K562 (cell line): Measurements from ENCODE around the gene FOXK2. TPM values are rescaled to one million over a fixed set of nuclear protein-coding genes. Genes with fewer than 3 reads are reported as not detected.

Experiments used
- ATAC-seq: fragments of 200-7000 bp; cut with Tn5 transposase; 3 replicates; pipeline ENCODE4 v1.9.1; 2020; ENCODE audit warnings: moderate library complexity
- BruUV-seq: library from RNA; stranded (reverse); fragments of 400-500 nt; replicated peaks from 2 replicates; lab custom pipeline; 2021; lab: Mats Ljungman, UMichigan
- CTCF ChIA-PET: fragments of 300-600 bp; formaldehyde crosslinking; extraction: SDS; loops from one replicate; lab custom pipeline; 2021; ENCODE audit warnings: low intra/inter-chr PET ratio; lab: Yijun Ruan, JAX
- POLR2A ChIA-PET: fragments of 300-600, 350-650 bp; sonication (Branson Sonifier 250); formaldehyde crosslinking; extraction: SDS; loops from one replicate; lab custom pipeline; 2021; ENCODE audit warnings: antibody characterized with exemption, inconsistent platforms; lab: Yijun Ruan, JAX
- DNase-seq, 4 experiments: peaks; one replicate each; pipeline versions ENCODE4 v3.0.0 to v3.0.0-alpha.2; 2011 to 2018; ENCODE audit warnings: low spot score in 3 of 4, mixed read lengths in 3 of 4; ENCODE audit errors: extremely low read depth in 1 of 4
- FAIRE-seq: peaks from 2 replicates; lab custom pipeline; 2011; peaks lifted over from hg19 to GRCh38; lab: Jason Lieb, UNC
- H2AFZ ChIP-seq: 2 replicates; pipeline ENCODE4 v1.6.0; 2011; ENCODE audit warnings: low read depth, low read length, control low read depth, inconsistent platforms
- H3K27ac ChIP-seq: fragments of 200-600 bp; 3 replicates; pipeline ENCODE4 v1.8.0; 2011; ENCODE audit warnings: low read depth, mild to moderate bottlenecking, control low read depth, inconsistent platforms, low read length, moderate library complexity, mixed read lengths; ENCODE audit errors: extremely low read depth
- H3K27me3 ChIP-seq, 2 experiments: fragments of 300-600 bp in 1 of 2; 2 replicates in 1 of 2; 3 replicates in 1 of 2; pipeline versions ENCODE4 v1.6.0 to v1.8.0; 2011; ENCODE audit warnings: inconsistent platforms in 2 of 2, low read length in 2 of 2, mild to moderate bottlenecking in 1 of 2, mixed read lengths in 1 of 2, moderate library complexity in 1 of 2; ENCODE audit not compliant: control insufficient read depth in 2 of 2, insufficient read depth in 2 of 2
- H3K36me3 ChIP-seq: fragments of 300-600 bp; 3 replicates; pipeline ENCODE4 v1.8.0; 2011; ENCODE audit warnings: mild to moderate bottlenecking, low read length, inconsistent platforms; ENCODE audit not compliant: control insufficient read depth, insufficient read depth
- H3K4me1 ChIP-seq, 2 experiments: fragments of 200-600 bp in 1 of 2; replicated peaks in 1 of 2; 2 replicates in 1 of 2; 3 replicates in 1 of 2; pipeline versions ENCODE4 v1.5.1 to v1.8.0; 2011; ENCODE audit warnings: inconsistent platforms in 2 of 2, low read length in 2 of 2, mild to moderate bottlenecking in 1 of 2, mixed read lengths in 1 of 2, moderate library complexity in 1 of 2; ENCODE audit not compliant: control insufficient read depth in 2 of 2, insufficient read depth in 2 of 2
- H3K4me2 ChIP-seq: 2 replicates; pipeline ENCODE4 v1.6.1; 2011; ENCODE audit warnings: low read length, control low read depth, inconsistent platforms, mixed read lengths; ENCODE audit not compliant: insufficient read depth
- H3K4me3 ChIP-seq: fragments of 200-600 bp; sonication (generic), shearing (Covaris generic); 2 replicates; pipeline ENCODE4 v1.5.1; 2016; ENCODE audit warnings: control low read depth, inconsistent platforms
- H3K79me2 ChIP-seq: fragments of 200-600 bp; 3 replicates; pipeline ENCODE4 v1.8.0; 2011; ENCODE audit warnings: low read length, inconsistent platforms; ENCODE audit not compliant: control insufficient read depth, insufficient read depth
- H3K9ac ChIP-seq, 2 experiments: 2 replicates each; pipeline versions ENCODE4 v1.6.0 to v1.6.1; 2011; ENCODE audit warnings: low read depth in 2 of 2, low read length in 2 of 2, control low read depth in 1 of 2, inconsistent platforms in 1 of 2, mild to moderate bottlenecking in 1 of 2, mixed read lengths in 1 of 2; ENCODE audit not compliant: insufficient read depth in 1 of 2
- H3K9me1 ChIP-seq: one replicate; pipeline ENCODE4 v1.6.0; 2011; ENCODE audit warnings: inconsistent platforms, mild to moderate bottlenecking, low read length, moderate library complexity; ENCODE audit not compliant: control insufficient read depth, insufficient read depth
- H3K9me3 ChIP-seq: replicated peaks from 2 replicates; pipeline ENCODE4 v1.5.1; 2011; ENCODE audit warnings: low read depth, low read length, inconsistent platforms; ENCODE audit not compliant: control insufficient read depth, insufficient read depth
- H4K20me1 ChIP-seq: replicated peaks from 2 replicates; pipeline ENCODE4 v1.6.1; 2011; ENCODE audit warnings: low read length, inconsistent platforms, mixed read lengths; ENCODE audit not compliant: control insufficient read depth, insufficient read depth
- ERF ChIP-seq: fragments of 450-650 bp; formaldehyde crosslinking; IDR thresholded peaks from 2 replicates; pipeline ENCODE4 v1.4.0; 2020; ENCODE audit warnings: mild to moderate bottlenecking, mixed read lengths
- GABPB1 ChIP-seq: sonication (generic); formaldehyde crosslinking; IDR thresholded peaks from 2 replicates; pipeline ENCODE4 v1.8.0; 2022; ENCODE audit warnings: mild to moderate bottlenecking, missing genetic modification reagents
- SMARCA5 ChIP-seq: fragments of 450-650 bp; IDR thresholded peaks from 2 replicates; pipeline ENCODE4 v1.6.1; 2016
- TCF3 ChIP-seq: sonication (generic); formaldehyde crosslinking; IDR thresholded peaks from 2 replicates; pipeline ENCODE4 v1.4.0; 2020; ENCODE audit warnings: mild to moderate bottlenecking, missing genetic modification reagents
- ZNF143 ChIP-seq: sonication (generic); formaldehyde crosslinking; IDR thresholded peaks from 2 replicates; pipeline ENCODE4 v1.9.0; 2022; ENCODE audit warnings: mild to moderate bottlenecking, missing genetic modification reagents
- ZNF175 ChIP-seq: fragments of 200-800 bp; sonication (Bioruptor generic); IDR thresholded peaks from 2 replicates; pipeline ENCODE4 v1.6.1; 2016; ENCODE audit warnings: low read depth, mild to moderate bottlenecking, missing genetic modification characterization, missing compliant biosample characterization
- WGBS: fragments of 100-300 bp; shearing (Covaris generic); methylation state at CpG from one replicate; pipeline ENCODE4 v1.1.6; 2016; ENCODE audit warnings: low coverage, mixed read lengths; ENCODE audit not compliant: insufficient coverage; ENCODE audit errors: missing lambda C conversion rate; 5-methylcytosine and 5-hydroxymethylcytosine counted together
- in situ Hi-C: fragments of 300-500 bp; cut with MboI; formaldehyde crosslinking; loops from 4 replicates; pipeline ENCODE4 v1.15.0; 2018; ENCODE audit warnings: inconsistent platforms, mixed read lengths
- intact Hi-C: fragments of 100-400 bp; cut with micrococcal nuclease; formaldehyde crosslinking; loops from 2 replicates; pipeline ENCODE4 v1.14.2; 2022
- polyA plus RNA-seq, 8 experiments: library from polyadenylated mRNA; depleted of rRNA in 4 of 8; stranded (reverse) in 5 of 8; unstranded in 3 of 8; fragments of >200 nt; fragmentation: Nextera tagmentation in 2 of 8; fragmentation: Illumina TruSeq in 1 of 8; extraction: Ambion mirVana in 2 of 8; extraction: Trizol in 1 of 8; gene quantifications; 2 replicates each; pipeline versions ENCODE4 v1.2.1 to v1.2.3, GENCODE V29; 2011 to 2014; ENCODE audit warnings: inconsistent platforms in 1 of 8, missing spikeins in 1 of 8
- total RNA-seq, 7 experiments: library from RNA; depleted of rRNA in 6 of 7; stranded (reverse); fragments of >200 nt in 6 of 7; fragmentation: Illumina TruSeq in 2 of 7; extraction: Trizol in 2 of 7; gene quantifications; 2 replicates each; pipeline versions ENCODE4 v1.2.1 to v1.2.3, GENCODE V29; 2011 to 2021; ENCODE audit warnings: low replicate concordance in 1 of 7
- TF ChIP-seq, protein P1 (sequence below): IDR thresholded peaks from 2 replicates; pipeline ENCODE4 v1.6.1; 2012; ENCODE audit warnings: low read depth, low read length, improper control_type of control experiment, borderline replicate concordance
- TF ChIP-seq, protein P2 (sequence below), 2 experiments: fragments of 450-650 bp; formaldehyde crosslinking in 1 of 2; IDR thresholded peaks; 2 replicates each; pipeline versions ENCODE4 v1.4.0 to v1.6.1; 2014 to 2020; ENCODE audit warnings: mild to moderate bottlenecking in 2 of 2, borderline replicate concordance in 1 of 2, low read depth in 1 of 2
- TF ChIP-seq, protein P3 (sequence below): fragments of 250-450 bp; sonication (Bioruptor Pico); IDR thresholded peaks from 2 replicates; pipeline ENCODE4 v1.8.0; 2021; ENCODE audit warnings: borderline replicate concordance, mild to moderate bottlenecking, moderate library complexity; ENCODE audit not compliant: poor library complexity, severe bottlenecking

Gene FOXK2
- total and polyA plus RNA-seq, 9 of the 15 experiments (the other 6 are each of a cell fraction or from before 2014, with no cell fraction given) = 3.0 to 86.0 (median 44.1) TPM

DNA sequence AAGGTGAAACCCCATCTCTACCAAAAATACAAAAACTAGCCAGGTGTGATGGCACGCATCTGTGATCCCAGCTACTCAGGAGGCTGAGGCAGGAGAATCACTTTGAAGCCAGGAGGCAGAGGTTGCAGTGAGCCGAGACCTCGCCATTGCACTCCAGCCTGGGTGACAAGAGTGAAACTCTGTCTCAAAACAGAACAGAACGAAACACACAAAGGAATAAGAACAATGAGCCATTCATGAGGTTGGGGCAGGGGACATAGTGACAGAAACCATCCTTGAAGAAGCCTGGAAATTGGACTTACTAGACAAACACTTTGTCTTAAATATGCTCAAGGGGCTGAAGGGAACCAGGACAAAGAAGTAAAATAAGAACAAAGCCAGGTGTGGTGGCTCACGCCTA is 89.3 kb downstream of the FOXK2 start:
- TF ChIP-seq ERF (CRISPR knock-in tag) = no peak
- TF ChIP-seq ZNF175 (CRISPR knock-in tag) = no peak
- TF ChIP-seq TCF3 (CRISPR knock-in tag) = no peak
- no peak for TF ChIP-seq ZNF143 (CRISPR knock-in tag)
- no peak for TF ChIP-seq SMARCA5
- TF ChIP-seq, protein P1, sequence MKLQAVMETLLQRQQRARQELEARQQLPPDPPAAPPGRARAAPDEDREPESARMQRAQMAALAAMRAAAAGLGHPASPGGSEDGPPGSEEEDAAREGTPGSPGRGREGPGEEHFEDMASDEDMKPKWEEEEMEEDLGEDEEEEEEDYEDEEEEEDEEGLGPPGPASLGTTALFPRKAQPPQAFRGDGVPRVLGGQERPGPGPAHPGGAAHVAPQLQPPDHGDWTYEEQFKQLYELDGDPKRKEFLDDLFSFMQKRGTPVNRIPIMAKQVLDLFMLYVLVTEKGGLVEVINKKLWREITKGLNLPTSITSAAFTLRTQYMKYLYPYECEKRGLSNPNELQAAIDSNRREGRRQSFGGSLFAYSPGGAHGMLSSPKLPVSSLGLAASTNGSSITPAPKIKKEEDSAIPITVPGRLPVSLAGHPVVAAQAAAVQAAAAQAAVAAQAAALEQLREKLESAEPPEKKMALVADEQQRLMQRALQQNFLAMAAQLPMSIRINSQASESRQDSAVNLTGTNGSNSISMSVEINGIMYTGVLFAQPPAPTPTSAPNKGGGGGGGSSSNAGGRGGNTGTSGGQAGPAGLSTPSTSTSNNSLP = no peak
- TF ChIP-seq, protein P2, sequence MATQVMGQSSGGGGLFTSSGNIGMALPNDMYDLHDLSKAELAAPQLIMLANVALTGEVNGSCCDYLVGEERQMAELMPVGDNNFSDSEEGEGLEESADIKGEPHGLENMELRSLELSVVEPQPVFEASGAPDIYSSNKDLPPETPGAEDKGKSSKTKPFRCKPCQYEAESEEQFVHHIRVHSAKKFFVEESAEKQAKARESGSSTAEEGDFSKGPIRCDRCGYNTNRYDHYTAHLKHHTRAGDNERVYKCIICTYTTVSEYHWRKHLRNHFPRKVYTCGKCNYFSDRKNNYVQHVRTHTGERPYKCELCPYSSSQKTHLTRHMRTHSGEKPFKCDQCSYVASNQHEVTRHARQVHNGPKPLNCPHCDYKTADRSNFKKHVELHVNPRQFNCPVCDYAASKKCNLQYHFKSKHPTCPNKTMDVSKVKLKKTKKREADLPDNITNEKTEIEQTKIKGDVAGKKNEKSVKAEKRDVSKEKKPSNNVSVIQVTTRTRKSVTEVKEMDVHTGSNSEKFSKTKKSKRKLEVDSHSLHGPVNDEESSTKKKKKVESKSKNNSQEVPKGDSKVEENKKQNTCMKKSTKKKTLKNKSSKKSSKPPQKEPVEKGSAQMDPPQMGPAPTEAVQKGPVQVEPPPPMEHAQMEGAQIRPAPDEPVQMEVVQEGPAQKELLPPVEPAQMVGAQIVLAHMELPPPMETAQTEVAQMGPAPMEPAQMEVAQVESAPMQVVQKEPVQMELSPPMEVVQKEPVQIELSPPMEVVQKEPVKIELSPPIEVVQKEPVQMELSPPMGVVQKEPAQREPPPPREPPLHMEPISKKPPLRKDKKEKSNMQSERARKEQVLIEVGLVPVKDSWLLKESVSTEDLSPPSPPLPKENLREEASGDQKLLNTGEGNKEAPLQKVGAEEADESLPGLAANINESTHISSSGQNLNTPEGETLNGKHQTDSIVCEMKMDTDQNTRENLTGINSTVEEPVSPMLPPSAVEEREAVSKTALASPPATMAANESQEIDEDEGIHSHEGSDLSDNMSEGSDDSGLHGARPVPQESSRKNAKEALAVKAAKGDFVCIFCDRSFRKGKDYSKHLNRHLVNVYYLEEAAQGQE (IDR thresholded peaks at IDR 0.05; ENCODE audit: borderline replicate concordance) = no peak
- TF ChIP-seq, protein P2 (CRISPR knock-in tag; IDR thresholded peaks at IDR 0.05; ENCODE audit: low read depth) = no peak
- TF ChIP-seq, protein P3, sequence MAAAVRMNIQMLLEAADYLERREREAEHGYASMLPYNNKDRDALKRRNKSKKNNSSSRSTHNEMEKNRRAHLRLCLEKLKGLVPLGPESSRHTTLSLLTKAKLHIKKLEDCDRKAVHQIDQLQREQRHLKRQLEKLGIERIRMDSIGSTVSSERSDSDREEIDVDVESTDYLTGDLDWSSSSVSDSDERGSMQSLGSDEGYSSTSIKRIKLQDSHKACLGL = no peak
- TF ChIP-seq GABPB1 (CRISPR knock-in tag) = no peak
- no TSS peak for BruUV-seq
- 75% methylated on average over 5 of the region's 5 CpGs for WGBS
- H4K20me1 ChIP-seq = no peaks in the 10 kb centered on the region
- H3K36me3 ChIP-seq = peaks cover 34% of the 10 kb centered on the region; the same call in 2 of the 3 replicates
- H3K4me2 ChIP-seq = no peak overlapping the region
- no peaks in the 10 kb centered on the region for H3K27me3 ChIP-seq
- peaks cover 9 to 22% of the 10 kb centered on the region in 2 experiments for H3K4me1 ChIP-seq
- ATAC-seq (no peak), FAIRE-seq (no peak), DNase-seq (no peak)
- intact Hi-C loops (no loop called here), in situ Hi-C loops (no loop called here)
- H2AFZ ChIP-seq = no peak overlapping the region
- H3K9ac ChIP-seq = no peak overlapping the region
- CTCF ChIA-PET = no interaction called here
- H3K79me2 ChIP-seq = no peaks in the 10 kb centered on the region
- no peaks in the 10 kb centered on the region for H3K9me1 ChIP-seq
- H3K9me3 ChIP-seq = peaks cover 2% of the 10 kb centered on the region; the same call in 1 of the 2 replicates
- no peak overlapping the region for H3K27ac ChIP-seq
- no peak overlapping the region for H3K4me3 ChIP-seq
- POLR2A ChIA-PET = no interaction called here
